Activated CD4-positive, alpha-beta T cell treated with anti-CD3 and anti-CD28 coated beads, Interleukin-2, amount 10 ng/mL, durations not matched to agents 7 days and 5 days (primary cell): Measurements from ENCODE around the gene TINCR. TPM values are rescaled to one million over a fixed set of nuclear protein-coding genes. Genes with fewer than 3 reads are reported as not detected.

Source experiments
- CTCF ChIA-PET: fragments of 350-600 bp; sonication (Branson Sonifier 250); formaldehyde crosslinking; loops from one replicate; lab custom pipeline; 2021; ENCODE audit warnings: antibody characterized with exemption; lab: Charles Lee
- POLR2A ChIA-PET: fragments of 350-600 bp; sonication (Branson Sonifier 250); formaldehyde crosslinking; loops from one replicate; lab custom pipeline; 2021; ENCODE audit warnings: antibody characterized with exemption; lab: Charles Lee
- DNase-seq: peaks from one replicate; pipeline ENCODE4 v3.0.0-alpha.2; 2020
- H3K27ac Mint-ChIP-seq: one replicate; pipeline ENCODE4 v1.8.0; 2021; ENCODE audit warnings: mild to moderate bottlenecking, moderate library complexity, mixed read lengths
- H3K27me3 Mint-ChIP-seq: one replicate; pipeline ENCODE4 v1.8.0; 2021; ENCODE audit warnings: mixed read lengths
- H3K36me3 Mint-ChIP-seq: one replicate; pipeline ENCODE4 v1.8.0; 2021; ENCODE audit warnings: low read depth, mixed read lengths
- H3K4me1 Mint-ChIP-seq: one replicate; pipeline ENCODE4 v1.8.0; 2021; ENCODE audit warnings: mixed read lengths
- H3K4me3 Mint-ChIP-seq: one replicate; pipeline ENCODE4 v1.8.0; 2021; ENCODE audit warnings: mild to moderate bottlenecking, moderate library complexity, mixed read lengths
- H3K9me3 Mint-ChIP-seq: one replicate; pipeline ENCODE4 v1.8.0; 2021; ENCODE audit warnings: mixed read lengths
- total RNA-seq, 2 experiments: library from RNA; stranded (reverse); gene quantifications; one replicate each; pipeline ENCODE4 v1.2.3, GENCODE V29; 2021

The TINCR gene
- total RNA-seq, 2 experiments from 2014 or later: 0.40 to 0.58 TPM

- Mint-ChIP-seq H3K4me1 (peaks cover 14% of the 10 kb centered on the region), H3K9me3 (no peaks in the 10 kb centered on the region), H3K27me3 (no peaks in the 10 kb centered on the region), H3K27ac (no peak overlapping the region), H3K4me3 (no peak overlapping the region), H3K36me3 (peaks cover 28% of the 10 kb centered on the region)
- POLR2A ChIA-PET: no interaction called here
- CTCF ChIA-PET: no interaction called here
- DNase-seq: no peak
These were observed 18.7 kb upstream of the TINCR start for GRCh38 chr19:5586300-5587070.

GRCh38 chr19:5585461-5586299 is 17.9 kb upstream of the TINCR start:
- Mint-ChIP-seq H3K36me3 (peaks cover 26% of the 10 kb centered on the region), H3K9me3 (no peaks in the 10 kb centered on the region), H3K4me3 (no peak overlapping the region), H3K4me1 (peaks cover 14% of the 10 kb centered on the region), H3K27me3 (no peaks in the 10 kb centered on the region), H3K27ac (no peak overlapping the region)
- CTCF ChIA-PET: interaction anchor here (0.5 to 0.9 kb wide), 3 partner anchors 35 to 623 kb away, joined by 3 to 6 read pairs (median 3); no protein-coding TSS in a partner anchor
- DNase-seq: no peak
- POLR2A ChIA-PET: no interaction called here

DNA sequence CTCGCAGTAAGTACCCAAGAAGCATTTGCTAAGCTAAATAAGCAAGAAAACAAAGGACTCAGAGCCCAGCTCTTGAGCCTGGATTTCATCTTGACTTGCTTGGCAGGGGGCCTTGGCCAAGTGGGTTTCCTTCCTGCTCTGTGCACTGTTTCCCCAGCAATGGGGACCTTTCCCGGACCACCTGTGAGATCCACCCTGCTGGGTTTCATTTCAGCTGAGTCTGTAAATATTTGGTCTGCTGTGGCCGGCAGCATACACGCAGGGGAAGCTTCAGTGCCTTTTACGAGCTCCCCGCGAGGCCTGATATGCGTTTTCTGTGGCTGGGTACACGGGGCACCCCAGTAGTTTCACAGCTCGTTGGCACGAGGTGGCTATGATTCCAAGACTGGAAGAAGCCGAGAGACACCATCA is 12.4 kb upstream of the TINCR start:
- no peak for DNase-seq
- no peaks in the 10 kb centered on the region for H3K27me3 Mint-ChIP-seq
- H3K4me3 Mint-ChIP-seq: no peak overlapping the region
- no peaks in the 10 kb centered on the region for H3K9me3 Mint-ChIP-seq
- ChIA-PET CTCF (interaction anchor here (0.6 to 1.7 kb wide), 2 partner anchors 14 to 54 kb away, joined by 4 to 6 read pairs; no protein-coding TSS in a partner anchor), POLR2A (no interaction called here)
- peaks cover 2% of the 10 kb centered on the region for H3K36me3 Mint-ChIP-seq
- H3K4me1 Mint-ChIP-seq: peaks cover 3% of the 10 kb centered on the region
- no peak overlapping the region for H3K27ac Mint-ChIP-seq

GRCh38 chr19:5579697-5580096 is 11.9 kb upstream of the TINCR start:
- Mint-ChIP-seq H3K27me3 (no peaks in the 10 kb centered on the region), H3K36me3 (peaks cover 2% of the 10 kb centered on the region), H3K4me3 (no peak overlapping the region), H3K27ac (no peak overlapping the region), H3K4me1 (peaks cover 3% of the 10 kb centered on the region), H3K9me3 (no peaks in the 10 kb centered on the region)
- POLR2A ChIA-PET: no interaction called here
- CTCF ChIA-PET: interaction anchor here (1.7 kb wide), 1 partner anchor 15 kb away, joined by 4 read pairs; no protein-coding TSS in a partner anchor
- no peak for DNase-seq

DNA sequence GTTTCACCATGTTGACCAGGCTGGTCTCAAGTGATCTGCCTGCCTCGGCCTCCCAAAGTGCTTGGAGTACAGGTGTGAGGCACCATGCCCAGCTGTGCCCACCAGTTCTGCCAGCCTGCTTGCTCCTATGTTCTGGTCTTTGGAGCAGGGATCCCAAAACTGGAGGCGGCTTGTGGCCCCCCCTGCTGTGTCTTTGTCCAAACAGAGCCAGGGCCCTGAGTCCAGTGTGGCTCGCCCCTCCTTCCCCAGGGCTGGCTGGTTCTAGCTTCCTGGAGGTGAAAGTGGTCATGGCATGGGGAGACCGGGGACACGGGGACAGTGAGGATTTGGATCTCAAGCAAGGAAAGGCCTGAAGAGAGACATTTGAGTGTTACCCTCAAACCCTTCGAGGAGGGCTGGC is 11.5 kb upstream of the TINCR start:
- ChIA-PET POLR2A (no interaction called here), CTCF (interaction anchor here (1.7 kb wide), 1 partner anchor 15 kb away, joined by 4 read pairs; no protein-coding TSS in a partner anchor)
- peaks cover 2% of the 10 kb centered on the region for H3K36me3 Mint-ChIP-seq
- no peak overlapping the region for H3K4me3 Mint-ChIP-seq
- DNase-seq: no peak
- no peaks in the 10 kb centered on the region for H3K27me3 Mint-ChIP-seq
- H3K9me3 Mint-ChIP-seq: no peaks in the 10 kb centered on the region
- no peak overlapping the region for H3K27ac Mint-ChIP-seq
- H3K4me1 Mint-ChIP-seq: peaks cover 3% of the 10 kb centered on the region

DNA sequence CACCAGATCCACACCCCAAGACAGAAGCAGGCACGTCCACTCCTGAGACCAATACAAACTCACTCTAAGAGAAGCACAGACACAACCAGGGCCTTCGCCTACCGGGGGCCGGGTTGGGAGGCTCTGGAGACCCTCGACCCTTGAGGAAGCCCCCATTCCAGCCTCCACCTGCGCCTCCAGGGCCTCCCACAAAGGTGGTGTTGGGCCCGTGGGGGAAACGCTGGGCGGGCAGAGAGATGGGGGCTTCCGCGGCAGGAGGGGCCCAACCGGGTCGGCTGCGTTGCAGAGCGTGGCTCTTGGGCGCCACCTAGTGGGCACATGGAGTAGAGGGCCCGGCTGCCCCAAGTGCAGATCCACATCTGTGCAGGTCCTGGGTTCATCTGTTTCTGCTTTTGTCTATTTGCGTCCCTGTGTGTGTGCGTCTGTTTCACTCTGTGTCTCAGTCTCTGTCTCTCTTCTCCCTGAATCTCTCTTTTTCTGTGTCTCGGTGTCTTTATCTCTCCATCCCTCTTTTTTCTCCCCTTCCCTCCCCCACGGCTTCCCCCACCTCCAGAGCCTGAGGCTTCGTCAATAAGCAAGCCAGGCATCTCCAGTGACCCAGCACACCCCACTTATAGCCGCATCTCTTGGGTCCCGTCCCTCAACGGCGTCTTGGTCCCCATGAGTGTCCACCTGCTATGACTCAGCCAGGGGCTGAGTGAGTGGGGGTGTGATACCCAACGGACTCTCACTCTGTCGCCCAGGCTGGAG is 10.5 kb upstream of the TINCR start:
- peaks cover 2% of the 10 kb centered on the region for H3K36me3 Mint-ChIP-seq
- no peak overlapping the region for H3K27ac Mint-ChIP-seq
- peaks cover 3% of the 10 kb centered on the region for H3K4me1 Mint-ChIP-seq
- DNase-seq: peak; percentile 72
- POLR2A ChIA-PET: no interaction called here
- H3K27me3 Mint-ChIP-seq: no peaks in the 10 kb centered on the region
- H3K9me3 Mint-ChIP-seq: no peaks in the 10 kb centered on the region
- no peak overlapping the region for H3K4me3 Mint-ChIP-seq
- CTCF ChIA-PET: interaction anchor here (0.8 kb wide), 1 partner anchor 530 kb away, joined by 3 read pairs; no protein-coding TSS in a partner anchor

DNA sequence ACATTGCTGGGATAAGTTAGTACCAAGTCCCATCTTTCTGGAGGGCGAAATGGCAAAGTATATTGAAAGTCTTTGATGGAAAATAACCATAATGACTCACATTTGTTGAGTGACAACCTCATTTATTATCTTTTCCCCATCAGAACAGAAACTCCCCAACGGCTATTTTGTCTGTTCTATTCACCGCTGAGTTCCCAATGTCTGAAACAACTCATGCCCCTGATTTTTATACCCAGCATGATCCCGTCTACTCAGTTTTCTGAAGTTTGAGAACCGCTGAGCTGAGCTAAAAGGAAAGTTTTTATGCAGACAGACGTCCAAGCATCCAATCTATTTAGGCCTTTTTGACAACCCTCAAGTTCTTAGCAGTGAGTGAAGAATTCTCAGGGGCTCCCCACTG is 7.8 kb upstream of the TINCR start:
- H3K9me3 Mint-ChIP-seq: no peaks in the 10 kb centered on the region
- no peak overlapping the region for H3K4me3 Mint-ChIP-seq
- H3K4me1 Mint-ChIP-seq: peaks cover 3% of the 10 kb centered on the region
- H3K27ac Mint-ChIP-seq: no peak overlapping the region
- POLR2A ChIA-PET: no interaction called here
- CTCF ChIA-PET: no interaction called here
- no peaks in the 10 kb centered on the region for H3K27me3 Mint-ChIP-seq
- H3K36me3 Mint-ChIP-seq: no peaks in the 10 kb centered on the region
- no peak for DNase-seq

DNA sequence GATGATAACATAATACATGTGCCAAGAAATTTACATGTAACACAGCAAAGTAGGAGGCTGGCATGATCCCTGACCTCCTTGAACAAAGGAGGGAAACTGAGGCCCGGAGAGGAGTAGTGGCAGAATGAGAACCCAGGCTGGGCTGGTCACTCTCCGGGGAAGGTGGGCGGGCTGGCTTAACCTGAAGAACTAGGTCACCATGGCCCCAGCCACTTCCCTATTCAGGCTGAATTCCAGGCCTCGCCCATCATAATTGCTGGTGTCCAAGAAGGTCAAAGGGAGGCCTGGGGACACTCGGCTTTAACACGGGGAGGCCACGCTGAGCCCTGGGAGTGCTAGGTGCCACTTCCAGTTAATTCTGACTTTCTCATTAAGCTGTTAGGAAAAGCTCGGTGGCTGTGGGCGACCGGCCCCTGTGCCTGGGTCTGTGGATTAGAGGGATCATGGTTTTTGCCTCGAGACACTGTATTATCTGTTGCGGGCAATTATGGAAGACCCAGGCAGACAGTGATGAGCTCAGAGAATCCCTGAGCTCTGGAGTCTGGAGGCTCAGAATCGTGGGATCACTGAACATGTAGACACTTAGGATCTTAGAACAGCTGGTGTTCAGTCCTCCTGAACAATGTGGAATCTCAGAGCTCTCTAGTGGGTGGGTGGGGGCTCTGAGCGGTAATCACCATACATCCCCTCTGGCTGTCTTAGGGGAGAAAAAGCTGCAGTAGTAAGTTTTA is 5.0 kb upstream of the TINCR start:
- Mint-ChIP-seq H3K4me3 (no peak overlapping the region), H3K27ac (no peak overlapping the region), H3K27me3 (peaks cover 4% of the 10 kb centered on the region), H3K36me3 (no peaks in the 10 kb centered on the region), H3K9me3 (no peaks in the 10 kb centered on the region), H3K4me1 (no peaks in the 10 kb centered on the region)
- POLR2A ChIA-PET: no interaction called here
- DNase-seq: no peak
- CTCF ChIA-PET: no interaction called here

- DNase-seq: no peak
- no peaks in the 10 kb centered on the region for H3K4me1 Mint-ChIP-seq
- H3K27ac Mint-ChIP-seq: no peak overlapping the region
- H3K36me3 Mint-ChIP-seq: no peaks in the 10 kb centered on the region
- ChIA-PET CTCF (interaction anchor here (0.6 kb wide), 1 partner anchor 61 kb away, joined by 3 read pairs; no protein-coding TSS in a partner anchor), POLR2A (no interaction called here)
- H3K9me3 Mint-ChIP-seq: no peaks in the 10 kb centered on the region
- H3K4me3 Mint-ChIP-seq: no peak overlapping the region
- peaks cover 4% of the 10 kb centered on the region for H3K27me3 Mint-ChIP-seq
These were observed 4.0 kb upstream of the TINCR start for GRCh38 chr19:5571777-5572176.

DNA sequence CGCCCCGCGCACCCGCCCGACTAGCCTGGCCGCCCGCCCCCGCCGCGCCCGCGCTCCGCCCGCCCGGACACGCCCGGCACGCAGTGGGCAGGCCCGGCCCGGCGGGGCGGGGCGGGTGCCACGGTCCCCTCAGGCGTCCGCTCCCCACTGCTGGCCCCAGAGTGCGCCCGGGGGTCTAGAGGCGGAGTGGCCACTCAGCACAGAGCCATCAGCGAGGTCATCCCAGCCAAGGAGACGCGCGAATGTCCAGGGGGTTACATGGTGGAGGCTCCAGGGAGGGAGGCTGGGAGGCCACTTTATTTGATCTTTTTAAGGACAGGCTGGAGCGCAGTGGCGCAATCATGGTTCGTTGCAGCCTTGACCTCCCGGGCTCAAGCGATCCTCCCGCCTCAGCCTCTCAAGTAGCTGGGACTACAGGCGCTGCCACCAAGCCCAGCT is 236 bp upstream of the TINCR start:
- H3K27me3 Mint-ChIP-seq: peaks cover 7% of the 10 kb centered on the region
- no peak overlapping the region for H3K27ac Mint-ChIP-seq
- no peaks in the 10 kb centered on the region for H3K4me1 Mint-ChIP-seq
- CTCF ChIA-PET: no interaction called here
- H3K36me3 Mint-ChIP-seq: no peaks in the 10 kb centered on the region
- POLR2A ChIA-PET: no interaction called here
- no peak for DNase-seq
- H3K9me3 Mint-ChIP-seq: no peaks in the 10 kb centered on the region
- no peak overlapping the region for H3K4me3 Mint-ChIP-seq

GRCh38 chr19:5564930-5565329 is 2.8 kb downstream of the TINCR start:
- Mint-ChIP-seq H3K9me3 (peaks cover 13% of the 10 kb centered on the region), H3K36me3 (no peaks in the 10 kb centered on the region), H3K27me3 (peaks cover 7% of the 10 kb centered on the region), H3K4me3 (no peak overlapping the region), H3K27ac (no peak overlapping the region), H3K4me1 (no peaks in the 10 kb centered on the region)
- CTCF ChIA-PET: interaction anchor here (1.3 kb wide), 1 partner anchor 17 kb away, joined by 3 read pairs; no protein-coding TSS in a partner anchor
- POLR2A ChIA-PET: no interaction called here
- no peak for DNase-seq
